HAP-1 (cell line): ENCODE data around the gene RBMX.
"Not testable (repeated sequence)": the region's sequence is repeated elsewhere in the genome, so short reads cannot be mapped to it uniquely, and the experiment has no call there.

Source experiments
- DNase-seq, 2 experiments: peaks; one replicate each; pipeline ENCODE4 v3.0.0-alpha.2; 2016 to 2020; ENCODE audit warnings: low spot score in 2 of 2
- H3K27me3 ChIP-seq: fragments of 250-450 bp; sonication (Bioruptor Pico); 2 replicates; pipeline ENCODE4 v1.5.1; 2020; ENCODE audit warnings: low read depth, mild to moderate bottlenecking, moderate library complexity
- H3K36me3 ChIP-seq: fragments of 250-450 bp; sonication (Bioruptor Pico); replicated peaks from 2 replicates; pipeline ENCODE4 v1.5.1; 2020; ENCODE audit warnings: mild to moderate bottlenecking
- H3K4me1 ChIP-seq: fragments of 250-450 bp; sonication (Bioruptor Pico); 2 replicates; pipeline ENCODE4 v1.5.1; 2020; ENCODE audit warnings: mild to moderate bottlenecking
- H3K4me3 ChIP-seq: fragments of 250-450 bp; sonication (Bioruptor Pico); 2 replicates; pipeline ENCODE4 v1.5.1; 2020; ENCODE audit warnings: mild to moderate bottlenecking, moderate library complexity
- H3K9me3 ChIP-seq: fragments of 250-450 bp; sonication (Bioruptor Pico); 2 replicates; pipeline ENCODE4 v1.5.1; 2020; ENCODE audit warnings: mild to moderate bottlenecking, moderate library complexity
- in situ Hi-C: fragments of 300-500 bp; cut with MboI; formaldehyde crosslinking; loops from 3 replicates; pipeline ENCODE4 v1.14.3; 2020; ENCODE audit warnings: low sequenced_read_pairs, inconsistent platforms, mixed read lengths

RBMX gene

DNA sequence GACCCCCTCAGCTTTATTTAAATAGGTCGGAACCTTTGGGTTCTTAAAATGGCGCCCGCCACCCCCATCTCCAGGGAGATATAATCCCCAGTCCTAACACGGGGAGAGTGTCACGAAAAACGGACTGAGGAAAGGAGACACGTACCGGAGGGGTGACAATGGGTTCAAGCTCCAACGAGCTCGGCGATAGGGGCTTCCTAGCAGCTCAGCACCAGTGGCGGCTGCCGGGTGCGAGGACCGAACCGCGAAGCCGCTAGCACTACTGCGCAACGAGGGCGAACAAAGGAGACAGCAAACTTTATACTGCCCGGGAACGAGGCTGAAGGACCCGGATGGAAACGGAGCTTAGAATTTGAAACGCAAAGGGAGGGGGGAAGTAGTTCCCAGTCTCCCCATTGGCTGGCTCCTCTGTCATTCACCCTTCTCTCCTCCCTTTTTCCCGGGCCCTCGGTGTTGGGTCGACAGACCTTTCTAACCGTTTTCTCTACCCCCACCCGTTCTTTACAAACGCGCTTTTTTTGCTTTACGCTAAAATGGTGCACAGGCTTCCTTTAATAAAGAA lies at the start of gene RBMX:
Gene RBMX (minus strand): TSS at position 274 of the 562 bp plus-strand sequence. CDS start 1,298 bp downstream, outside the sequence.
- in situ Hi-C loops: no loop called here
- Histone ChIP-seq H3K4me1 (peaks cover 12% of the 10 kb centered on the region), H3K9me3 (no peaks in the 10 kb centered on the region), H3K27me3 (no peaks in the 10 kb centered on the region), H3K4me3 (peak within 1 kb of the TSS; percentile 99), H3K36me3 (peaks cover 48% of the 10 kb centered on the region)
- DNase-seq: peak; percentile 97 to 98

GRCh38 chrX:136921438-136921837 lies 40.9 kb upstream of the RBMX start:
- not testable (repeated sequence) for DNase-seq, H3K4me1 ChIP-seq, H3K36me3 ChIP-seq, H3K27me3 ChIP-seq, H3K4me3 ChIP-seq, H3K9me3 ChIP-seq
- in situ Hi-C loops: loop anchor here (10.0 kb wide), 1 partner anchor 207 kb away; no protein-coding TSS in a partner anchor

GRCh38 chrX:136920001-136920400 lies 39.5 kb upstream of the RBMX start:
- H3K4me1 ChIP-seq: no peaks in the 10 kb centered on the region
- H3K4me3 ChIP-seq: no peak overlapping the region
- H3K9me3 ChIP-seq: no peaks in the 10 kb centered on the region
- H3K27me3 ChIP-seq: no peaks in the 10 kb centered on the region
- in situ Hi-C loops: loop anchor here (10.0 kb wide), 1 partner anchor 205 kb away; no protein-coding TSS in a partner anchor
- 0 out of 2 replicates have a peak, but pooled peaks cover 3% of the 10 kb centered on the region for H3K36me3 ChIP-seq
- no peak for DNase-seq

DNA sequence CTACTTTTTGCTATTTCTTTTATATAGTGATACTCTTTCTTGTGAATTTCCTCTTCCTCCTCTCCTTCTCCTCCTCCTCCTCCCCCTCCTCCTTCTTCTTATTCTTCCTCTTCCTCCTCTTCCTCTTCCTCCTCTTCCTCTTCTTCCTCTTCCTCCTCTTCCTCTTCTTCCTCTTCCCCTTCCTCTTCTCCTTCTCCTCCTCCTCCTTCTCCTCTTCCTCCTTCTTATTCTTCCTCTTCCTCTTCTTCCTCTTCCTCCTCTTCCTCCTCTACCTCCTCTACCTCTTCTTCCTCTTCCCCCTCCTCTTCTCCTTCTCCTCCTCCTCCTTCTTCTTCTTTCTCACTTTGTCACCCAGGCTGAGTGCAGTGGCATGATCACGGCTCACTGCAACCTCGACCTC lies 36.3 kb upstream of the RBMX start:
- no peaks in the 10 kb centered on the region for H3K4me1 ChIP-seq
- no peaks in the 10 kb centered on the region for H3K27me3 ChIP-seq
- DNase-seq: no peak
- no peaks in the 10 kb centered on the region for H3K9me3 ChIP-seq
- H3K4me3 ChIP-seq: no peak overlapping the region
- no peaks in the 10 kb centered on the region for H3K36me3 ChIP-seq
- in situ Hi-C loops: no loop called here

DNA sequence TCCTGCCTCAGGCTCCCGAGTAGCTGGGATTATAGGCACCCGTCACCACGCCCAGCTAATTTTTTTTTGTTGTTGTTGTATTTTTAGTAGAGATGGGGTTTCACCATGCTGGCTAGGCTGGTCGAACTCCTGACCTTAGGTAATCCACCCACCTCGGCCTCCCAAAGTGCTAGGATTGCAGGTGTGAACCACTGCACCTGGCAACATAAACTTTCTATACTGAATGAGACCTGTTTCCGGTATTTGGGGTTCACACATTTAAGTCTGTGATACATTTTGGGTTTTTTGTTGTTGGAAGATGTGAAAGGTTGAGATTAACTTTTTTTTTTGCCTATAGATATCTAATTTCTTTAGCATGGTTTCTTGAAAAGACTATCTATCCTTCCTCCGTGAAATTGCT lies 31.1 kb upstream of the RBMX start:
- H3K9me3 ChIP-seq, H3K4me3 ChIP-seq, H3K27me3 ChIP-seq, H3K36me3 ChIP-seq, DNase-seq, in situ Hi-C loops: not testable (repeated sequence)
- peaks cover 13% of the 10 kb centered on the region for H3K4me1 ChIP-seq

DNA sequence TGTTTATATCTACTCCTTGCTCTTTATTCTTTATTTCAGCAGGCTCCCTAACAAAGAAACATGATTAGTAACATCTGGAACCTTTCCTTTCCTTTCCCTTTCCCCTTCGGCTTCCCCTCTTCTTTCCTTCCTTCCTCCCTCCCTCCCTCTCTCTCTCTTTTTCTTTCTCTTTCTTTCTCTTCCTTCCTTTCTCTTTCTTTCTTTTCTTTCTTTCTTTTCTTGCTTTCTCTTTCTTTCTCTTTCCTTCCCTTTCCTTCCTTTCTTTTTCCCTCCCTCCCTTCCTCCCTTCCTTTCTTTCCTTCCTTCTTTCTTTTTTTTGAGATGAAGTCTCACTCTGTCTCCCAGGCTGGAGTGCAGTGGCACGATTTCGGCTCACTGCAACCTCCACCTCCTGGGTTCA lies 30.7 kb upstream of the RBMX start:
- in situ Hi-C loops: no loop called here
- Histone ChIP-seq H3K4me1 (peaks cover 13% of the 10 kb centered on the region), H3K4me3 (no peak overlapping the region), H3K36me3 (no peaks in the 10 kb centered on the region), H3K27me3 (no peaks in the 10 kb centered on the region), H3K9me3 (no peaks in the 10 kb centered on the region)
- DNase-seq: no peak

GRCh38 chrX:136910565-136911035 lies 30.1 kb upstream of the RBMX start:
- H3K27me3 ChIP-seq: no peaks in the 10 kb centered on the region
- H3K36me3 ChIP-seq: no peaks in the 10 kb centered on the region
- H3K4me3 ChIP-seq: peak overlapping the region; percentile 55
- H3K9me3 ChIP-seq: no peaks in the 10 kb centered on the region
- DNase-seq: no peak
- peaks cover 13% of the 10 kb centered on the region for H3K4me1 ChIP-seq
- in situ Hi-C loops: no loop called here

- no peaks in the 10 kb centered on the region for H3K27me3 ChIP-seq
- in situ Hi-C loops: no loop called here
- no peaks in the 10 kb centered on the region for H3K9me3 ChIP-seq
- peaks cover 13% of the 10 kb centered on the region for H3K4me1 ChIP-seq
- H3K4me3 ChIP-seq: peak overlapping the region; percentile 55
- DNase-seq: peak; percentile 98 to 100
- H3K36me3 ChIP-seq: no peaks in the 10 kb centered on the region
Measured at GRCh38 chrX:136909706-136910564, 29.4 kb upstream of the RBMX start.

DNA sequence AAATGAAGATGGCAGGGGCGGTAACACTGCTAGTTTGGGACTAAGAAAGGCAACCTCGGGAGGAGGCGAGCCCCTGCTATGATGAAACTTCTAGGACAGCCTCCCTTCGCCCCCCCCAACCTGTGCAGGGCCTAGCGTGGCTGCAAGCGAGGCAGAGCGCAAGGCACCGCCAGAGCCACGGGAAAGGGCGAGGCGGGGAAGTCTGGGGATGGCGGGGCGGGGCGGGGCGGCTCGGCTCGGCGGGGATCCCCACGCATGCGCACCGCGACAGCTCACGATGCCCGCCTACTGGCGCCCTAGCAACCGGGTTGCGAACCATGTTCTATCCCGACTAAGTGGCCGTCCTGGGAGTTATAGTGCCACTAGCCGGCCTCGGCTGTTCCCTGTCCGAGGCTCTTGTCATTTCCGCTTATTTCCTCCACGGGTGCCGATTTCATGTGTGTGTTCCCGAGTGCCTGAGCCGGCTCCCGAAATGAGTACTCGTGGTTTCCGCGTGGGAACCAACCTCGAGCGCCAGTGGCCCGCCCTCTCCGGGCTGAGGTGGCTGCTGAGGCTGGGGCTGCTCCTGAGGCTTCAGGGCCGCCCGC lies 28.7 kb upstream of the RBMX start:
- peak; percentile 75 to 91 for DNase-seq
- Histone ChIP-seq H3K4me3 (peak overlapping the region; percentile 55), H3K9me3 (no peaks in the 10 kb centered on the region), H3K4me1 (peaks cover 13% of the 10 kb centered on the region), H3K27me3 (no peaks in the 10 kb centered on the region), H3K36me3 (no peaks in the 10 kb centered on the region)
- in situ Hi-C loops: no loop called here

- no peak overlapping the region for H3K4me3 ChIP-seq
- H3K9me3 ChIP-seq: no peaks in the 10 kb centered on the region
- H3K36me3 ChIP-seq: no peaks in the 10 kb centered on the region
- H3K4me1 ChIP-seq: peaks cover 13% of the 10 kb centered on the region
- in situ Hi-C loops: no loop called here
- no peak for DNase-seq
- H3K27me3 ChIP-seq: no peaks in the 10 kb centered on the region
Measured at GRCh38 chrX:136907621-136908020, 27.1 kb upstream of the RBMX start.

- H3K27me3 ChIP-seq: no peaks in the 10 kb centered on the region
- in situ Hi-C loops: no loop called here
- DNase-seq: no peak
- no peaks in the 10 kb centered on the region for H3K36me3 ChIP-seq
- H3K4me3 ChIP-seq: no peak overlapping the region
- peaks cover 13% of the 10 kb centered on the region for H3K4me1 ChIP-seq
- H3K9me3 ChIP-seq: no peaks in the 10 kb centered on the region
Measured at GRCh38 chrX:136906921-136907510, 26.5 kb upstream of the RBMX start.

DNA sequence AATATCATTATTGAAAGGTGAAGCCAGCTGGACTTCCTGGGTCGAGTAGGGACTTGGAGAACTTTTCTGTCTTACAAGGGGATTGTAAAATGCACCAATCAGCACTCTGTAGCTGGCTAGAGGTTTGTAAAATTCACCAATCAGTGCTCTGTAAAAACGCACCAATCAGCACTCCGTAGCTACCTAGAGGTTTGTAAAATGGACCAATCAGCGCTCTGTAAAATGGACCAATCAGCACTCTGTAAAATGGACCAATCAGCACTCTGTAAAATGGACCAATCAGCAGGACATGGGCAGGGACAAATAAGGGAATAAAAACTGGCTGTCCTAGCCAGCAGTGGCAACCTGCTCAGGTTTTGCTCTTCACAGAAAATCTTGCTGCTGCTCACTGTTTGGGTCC lies 23.5 kb upstream of the RBMX start:
- H3K4me3 ChIP-seq, H3K36me3 ChIP-seq, in situ Hi-C loops: not testable (repeated sequence)

DNA sequence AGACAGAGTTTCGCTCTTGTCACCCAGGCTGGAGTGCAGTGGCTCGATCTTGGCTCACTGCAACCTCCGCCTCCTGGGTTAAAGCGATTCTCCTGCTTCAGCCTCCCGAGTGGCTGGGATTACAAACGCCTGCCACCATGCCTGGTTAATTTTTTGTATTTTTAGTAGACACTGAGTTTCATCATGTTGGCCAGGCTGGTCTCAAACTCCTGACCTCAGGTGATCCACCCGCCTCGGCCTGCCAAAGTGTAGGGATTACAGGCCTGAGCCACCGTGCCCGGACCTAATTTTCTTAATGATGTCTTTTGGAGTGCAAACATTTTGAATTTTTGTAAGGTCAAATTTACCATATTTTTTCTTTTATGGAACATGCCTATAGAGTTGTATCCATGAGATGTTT lies 19.5 kb upstream of the RBMX start:
- in situ Hi-C loops, H3K27me3 ChIP-seq: not testable (repeated sequence)

More for the DNA sequence above, 23.5 kb upstream of the RBMX start:
- DNase-seq, H3K4me1 ChIP-seq, H3K27me3 ChIP-seq, H3K9me3 ChIP-seq: not testable (repeated sequence)

DNA sequence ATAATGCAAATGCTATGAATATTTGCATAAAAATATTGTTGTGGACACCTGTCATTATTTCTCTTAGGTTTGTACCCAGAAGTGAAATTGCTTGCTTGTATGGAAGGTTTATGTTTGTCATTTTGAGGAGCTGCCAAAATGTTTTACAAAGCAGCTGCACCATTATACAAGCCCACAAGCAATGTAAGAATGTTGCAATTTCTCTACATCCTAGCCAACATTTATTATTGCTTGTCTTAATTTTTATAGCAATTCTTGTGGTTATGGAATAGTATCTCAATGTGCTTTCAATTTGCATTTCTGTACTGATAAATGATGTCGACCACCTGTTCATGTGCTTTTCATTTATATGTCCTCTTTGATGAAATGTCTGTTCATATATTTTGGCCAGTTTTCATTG lies 18.7 kb upstream of the RBMX start:
- peaks cover 5% of the 10 kb centered on the region for H3K4me1 ChIP-seq
- H3K4me3 ChIP-seq: no peak overlapping the region
- no peaks in the 10 kb centered on the region for H3K36me3 ChIP-seq
- DNase-seq: no peak
- in situ Hi-C loops: no loop called here
- H3K9me3 ChIP-seq: no peaks in the 10 kb centered on the region
- no peaks in the 10 kb centered on the region for H3K27me3 ChIP-seq

More for the DNA sequence above, 19.5 kb upstream of the RBMX start:
- not testable (repeated sequence) for H3K4me1 ChIP-seq, DNase-seq, H3K36me3 ChIP-seq, H3K4me3 ChIP-seq, H3K9me3 ChIP-seq
